ENCODE results near the gene GABRB1.

DNA sequence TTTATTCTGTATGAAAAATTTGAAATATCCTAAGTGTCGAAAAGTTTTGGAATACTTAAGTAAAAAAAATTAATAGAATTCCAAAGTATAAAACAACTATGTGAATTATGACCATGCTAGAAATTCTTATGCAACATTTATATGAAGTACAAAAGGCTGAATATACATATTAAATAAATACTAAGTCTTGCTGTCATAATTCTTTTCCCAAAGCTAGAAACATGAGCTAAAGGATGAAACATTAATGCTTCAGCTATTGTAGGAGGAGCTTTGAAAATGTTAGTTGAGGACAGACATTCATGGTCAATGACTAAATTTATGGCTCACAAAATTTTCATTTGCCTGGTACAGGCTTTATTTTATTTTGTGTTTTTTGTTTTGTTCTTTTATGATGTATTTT lies 207.3 kb downstream of the GABRB1 start:
- no peak for TF ChIP-seq POLR2A (IDR thresholded peaks at IDR 0.05)
- no peak for TF ChIP-seq CTCF (IDR thresholded peaks at IDR 0.05)

Measured in thyroid gland (tissue), 4 donors.